ENCODE data around the gene GLCCI1. TPM values are rescaled to one million over a fixed set of nuclear protein-coding genes. Genes with fewer than 3 reads are reported as not detected.

Gene GLCCI1
- total RNA-seq, 4 donors from 2014 or later = 17.5 to 27.1 (median 20.7) TPM

GRCh38 chr7:7933915-7934526 lies 34.6 kb upstream of the GLCCI1 start:
- WGBS, 2 donors = 93% methylated on average over 1 of the region's 1 CpG; no CpG with 5 or more reads in 1 of the 2 donors
- DNase-seq (ENCODE audit: low spot score in 2 of 2) = no peak
- intact Hi-C loops (cut with DNase I; ENCODE audit: low total_unique reads) = no loop called here
- no peak for TF ChIP-seq POLR2A (IDR thresholded peaks at IDR 0.05)
- no peak for TF ChIP-seq CTCF (IDR thresholded peaks at IDR 0.05)
- no peak overlapping the region for H3K4me3 ChIP-seq (ENCODE audit: low read depth, poor library complexity, severe bottlenecking)

GRCh38 chr7:7934945-7935344 lies 33.7 kb upstream of the GLCCI1 start:
- DNase-seq (ENCODE audit: low spot score in 2 of 2) = no peak
- intact Hi-C loops (cut with DNase I; ENCODE audit: low total_unique reads) = no loop called here
- 94 to 96% methylated on average over 4 of the region's 4 CpGs for whole genome bisulfite sequencing, 2 donors
- TF ChIP-seq POLR2A (IDR thresholded peaks at IDR 0.05) (no peak), CTCF (IDR thresholded peaks at IDR 0.05) (no peak)
- no peak overlapping the region for H3K4me3 ChIP-seq (ENCODE audit: low read depth, poor library complexity, severe bottlenecking)

GRCh38 chr7:7938471-7938870 lies 30.1 kb upstream of the GLCCI1 start:
- no peak for DNase-seq (ENCODE audit: low spot score in 2 of 2)
- no peak overlapping the region for H3K4me3 ChIP-seq (ENCODE audit: low read depth, poor library complexity, severe bottlenecking)
- intact Hi-C loops (cut with DNase I; ENCODE audit: low total_unique reads) = no loop called here
- 76 to 79% methylated on average over 6 of the region's 6 CpGs for WGBS, 2 donors
- TF ChIP-seq POLR2A (IDR thresholded peaks at IDR 0.05) (no peak), CTCF (IDR thresholded peaks at IDR 0.05) (no peak)

GRCh38 chr7:7943951-7944350 lies 24.6 kb upstream of the GLCCI1 start:
- 72 to 86% methylated on average over 1 of the region's 1 CpG for WGBS, 2 donors
- TF ChIP-seq POLR2A (IDR thresholded peaks at IDR 0.05) = no peak
- no peak for TF ChIP-seq CTCF (IDR thresholded peaks at IDR 0.05)
- H3K4me3 ChIP-seq (ENCODE audit: low read depth, poor library complexity, severe bottlenecking) = no peak overlapping the region
- intact Hi-C loops (cut with DNase I; ENCODE audit: low total_unique reads) = no loop called here
- no peak for DNase-seq (ENCODE audit: low spot score in 2 of 2)

GRCh38 chr7:7944619-7945282 lies 23.8 kb upstream of the GLCCI1 start:
- intact Hi-C loops (cut with DNase I; ENCODE audit: low total_unique reads) = no loop called here
- WGBS, 2 donors = 50 to 61% methylated on average over 7 of the region's 7 CpGs
- no peak overlapping the region for H3K4me3 ChIP-seq (ENCODE audit: low read depth, poor library complexity, severe bottlenecking)
- no peak for TF ChIP-seq POLR2A (IDR thresholded peaks at IDR 0.05)
- TF ChIP-seq CTCF (IDR thresholded peaks at IDR 0.05) = no peak
- no peak for DNase-seq (ENCODE audit: low spot score in 2 of 2)

All from lower leg skin (tissue), 4 donors.